Large intestine (tissue), 12 donors: ENCODE results near the gene RAB37. TPM values are rescaled to one million over a fixed set of nuclear protein-coding genes. Genes with fewer than 3 reads are reported as not detected.

ENCODE experiments used
- DNase-seq, 2 donors: peaks; one replicate each; pipeline versions ENCODE4 v3.0.0 to v3.0.0-alpha.2; 2013
- H3K27ac ChIP-seq: one replicate; pipeline ENCODE4 v1.5.1; 2013; ENCODE audit warnings: low read length
- H3K27me3 ChIP-seq: 2 replicates; pipeline ENCODE4 v1.6.1; 2013; ENCODE audit warnings: low read length; ENCODE audit not compliant: control insufficient read depth, insufficient read depth
- H3K36me3 ChIP-seq: 2 replicates; pipeline ENCODE4 v1.6.1; 2013; ENCODE audit warnings: low read length; ENCODE audit not compliant: control insufficient read depth, insufficient read depth
- H3K4me1 ChIP-seq: one replicate; pipeline ENCODE4 v1.6.1; 2013; ENCODE audit warnings: low read length; ENCODE audit not compliant: control insufficient read depth, insufficient read depth
- H3K4me3 ChIP-seq: one replicate; pipeline ENCODE4 v1.5.1; 2013; ENCODE audit warnings: low read length
- H3K9me3 ChIP-seq: one replicate; pipeline ENCODE4 v1.6.1; 2013; ENCODE audit warnings: mild to moderate bottlenecking, low read depth, low read length, moderate library complexity; ENCODE audit not compliant: control insufficient read depth
- WGBS: methylation state at CpG from one replicate; pipeline ENCODE4 v1.1.5; 2013; ENCODE audit warnings: low lambda C conversion rate; ENCODE audit not compliant: insufficient coverage; 5-methylcytosine and 5-hydroxymethylcytosine counted together
- long read RNA-seq, 11 donors: transcript quantifications; one replicate each; lab custom pipeline, GENCODE V29; 2026
- polyA plus RNA-seq: library from polyadenylated mRNA; unstranded; fragments of 120-200 nt; gene quantifications from one replicate; pipeline ENCODE4 v1.2.1, GENCODE V29; 2013

Gene RAB37
- 14.3 TPM for polyA plus RNA-seq
- long read RNA-seq, donor 1, partial matches to known transcripts: 0 of 2 reads
- long read RNA-seq, donor 1, other reads (novel, unspliced or antisense): 0 of 2 reads
- long read RNA-seq, donor 2, partial matches to known transcripts: 0 of 3 reads
- long read RNA-seq, donor 2, other reads (novel, unspliced or antisense): 0 of 3 reads
- long read RNA-seq, donor 3: 0 reads
- long read RNA-seq, donor 4: 0 reads
- long read RNA-seq, donor 5, partial matches to known transcripts: 0 of 1 reads
- long read RNA-seq, donor 5, other reads (novel, unspliced or antisense): 0 of 1 reads
- long read RNA-seq, donor 6, partial matches to known transcripts: 0 of 4 reads
- long read RNA-seq, donor 6, other reads (novel, unspliced or antisense): 0 of 4 reads
- long read RNA-seq, donor 7, partial matches to known transcripts: 0 of 1 reads
- long read RNA-seq, donor 7, other reads (novel, unspliced or antisense): 0 of 1 reads
- long read RNA-seq, donor 8, partial matches to known transcripts: 0 of 7 reads
- long read RNA-seq, donor 8, other reads (novel, unspliced or antisense): 6 of 7 reads
- long read RNA-seq, donor 9, partial matches to known transcripts: 5 of 7 reads
- long read RNA-seq, donor 9, other reads (novel, unspliced or antisense): 0 of 7 reads
- long read RNA-seq, donor 10: 0 reads
- long read RNA-seq, donor 11, partial matches to known transcripts: 0 of 1 reads
- long read RNA-seq, donor 11, other reads (novel, unspliced or antisense): 0 of 1 reads

GRCh38 chr17:74736513-74737298, at the start of gene RAB37:
Gene RAB37, plus strand, starts transcription at chr17:74737256. Its CDS starts 17 bp downstream, at chr17:74737273.
- H3K4me1 ChIP-seq: peaks cover 36% of the 10 kb centered on the region
- no CpG with 5 or more reads among the region's 67 CpGs for WGBS
- H3K36me3 ChIP-seq: no peaks in the 10 kb centered on the region
- H3K4me3 ChIP-seq: peak within 1 kb of the TSS; percentile 49
- peak; percentile 90 to 96 for DNase-seq
- H3K9me3 ChIP-seq: peaks cover 3% of the 10 kb centered on the region
- peak within 1 kb of the TSS; percentile 77 for H3K27ac ChIP-seq
- peaks cover 4% of the 10 kb centered on the region for H3K27me3 ChIP-seq

GRCh38 chr17:74687886-74688285, 49.2 kb upstream of the RAB37 start:
- Histone ChIP-seq H3K36me3 (no peaks in the 10 kb centered on the region), H3K4me3 (no peak overlapping the region), H3K27me3 (peaks cover 4% of the 10 kb centered on the region), H3K27ac (no peak overlapping the region), H3K4me1 (no peaks in the 10 kb centered on the region), H3K9me3 (no peaks in the 10 kb centered on the region)
- no CpG with 5 or more reads among the region's 3 CpGs for WGBS
- DNase-seq: no peak

- DNase-seq: no peak
- no peak overlapping the region for H3K27ac ChIP-seq
- no CpG with 5 or more reads among the region's 6 CpGs for WGBS
Observed at GRCh38 chr17:74690409-74690825, 46.6 kb upstream of the RAB37 start.

GRCh38 chr17:74691151-74691550, 45.9 kb upstream of the RAB37 start:
- H3K4me1 ChIP-seq: no peaks in the 10 kb centered on the region
- DNase-seq: no peak
- 40% methylated on average over 1 of the region's 8 CpGs for WGBS
- no peak overlapping the region for H3K27ac ChIP-seq
- peaks cover 3% of the 10 kb centered on the region for H3K27me3 ChIP-seq
- H3K9me3 ChIP-seq: no peaks in the 10 kb centered on the region
- H3K4me3 ChIP-seq: no peak overlapping the region
- H3K36me3 ChIP-seq: no peaks in the 10 kb centered on the region

More at GRCh38 chr17:74690409-74690825, 46.6 kb upstream of the RAB37 start:
- Histone ChIP-seq H3K4me1 (no peaks in the 10 kb centered on the region), H3K9me3 (no peaks in the 10 kb centered on the region), H3K36me3 (no peaks in the 10 kb centered on the region), H3K27me3 (peaks cover 4% of the 10 kb centered on the region), H3K4me3 (no peak overlapping the region)

GRCh38 chr17:74694081-74694480, 43.0 kb upstream of the RAB37 start:
- 90% methylated on average over 2 of the region's 4 CpGs for WGBS
- no peaks in the 10 kb centered on the region for H3K4me1 ChIP-seq
- H3K9me3 ChIP-seq: no peaks in the 10 kb centered on the region
- peaks cover 3% of the 10 kb centered on the region for H3K27me3 ChIP-seq
- no peak overlapping the region for H3K27ac ChIP-seq
- H3K36me3 ChIP-seq: no peaks in the 10 kb centered on the region
- DNase-seq: no peak
- H3K4me3 ChIP-seq: no peak overlapping the region

- peaks cover 3% of the 10 kb centered on the region for H3K27me3 ChIP-seq
- no CpG with 5 or more reads among the region's 11 CpGs for WGBS
Observed at GRCh38 chr17:74695629-74696028, 41.4 kb upstream of the RAB37 start.

GRCh38 chr17:74697515-74697914, 39.5 kb upstream of the RAB37 start:
- Histone ChIP-seq H3K4me3 (no peak overlapping the region), H3K4me1 (no peaks in the 10 kb centered on the region), H3K27ac (no peak overlapping the region), H3K9me3 (no peaks in the 10 kb centered on the region), H3K27me3 (peaks cover 3% of the 10 kb centered on the region), H3K36me3 (no peaks in the 10 kb centered on the region)
- no peak for DNase-seq
- no CpG with 5 or more reads among the region's 2 CpGs for WGBS

More at GRCh38 chr17:74695629-74696028, 41.4 kb upstream of the RAB37 start:
- H3K36me3 ChIP-seq: no peaks in the 10 kb centered on the region
- no peak overlapping the region for H3K4me3 ChIP-seq
- H3K9me3 ChIP-seq: no peaks in the 10 kb centered on the region
- no peak overlapping the region for H3K27ac ChIP-seq
- no peak for DNase-seq
- H3K4me1 ChIP-seq: no peaks in the 10 kb centered on the region

GRCh38 chr17:74698069-74698468, 39.0 kb upstream of the RAB37 start:
- WGBS: no CpG with 5 or more reads among the region's 7 CpGs
- no peaks in the 10 kb centered on the region for H3K9me3 ChIP-seq

GRCh38 chr17:74699236-74699635, 37.8 kb upstream of the RAB37 start:
- Histone ChIP-seq H3K27me3 (peaks cover 7% of the 10 kb centered on the region), H3K9me3 (no peaks in the 10 kb centered on the region), H3K36me3 (no peaks in the 10 kb centered on the region), H3K4me3 (no peak overlapping the region), H3K27ac (no peak overlapping the region), H3K4me1 (no peaks in the 10 kb centered on the region)
- DNase-seq: no peak
- no CpG with 5 or more reads among the region's 9 CpGs for WGBS

More at GRCh38 chr17:74698069-74698468, 39.0 kb upstream of the RAB37 start:
- Histone ChIP-seq H3K4me3 (no peak overlapping the region), H3K27ac (no peak overlapping the region), H3K4me1 (no peaks in the 10 kb centered on the region), H3K27me3 (peaks cover 3% of the 10 kb centered on the region), H3K36me3 (no peaks in the 10 kb centered on the region)
- no peak for DNase-seq
